GM19025 (cell line): Measurements from ENCODE around the gene LSM6.

Experiments used
- ATAC-seq: cut with Tn5 transposase; IDR thresholded peaks from one replicate; pipeline ENCODE4 v1.9.1; 2021; ENCODE audit warnings: mild to moderate bottlenecking, low read depth, moderate library complexity; ENCODE audit not compliant: unreplicated experiment

Gene LSM6

GRCh38 chr4:146183209-146183608 is 7.7 kb downstream of the LSM6 start:
- ATAC-seq: no peak

DNA sequence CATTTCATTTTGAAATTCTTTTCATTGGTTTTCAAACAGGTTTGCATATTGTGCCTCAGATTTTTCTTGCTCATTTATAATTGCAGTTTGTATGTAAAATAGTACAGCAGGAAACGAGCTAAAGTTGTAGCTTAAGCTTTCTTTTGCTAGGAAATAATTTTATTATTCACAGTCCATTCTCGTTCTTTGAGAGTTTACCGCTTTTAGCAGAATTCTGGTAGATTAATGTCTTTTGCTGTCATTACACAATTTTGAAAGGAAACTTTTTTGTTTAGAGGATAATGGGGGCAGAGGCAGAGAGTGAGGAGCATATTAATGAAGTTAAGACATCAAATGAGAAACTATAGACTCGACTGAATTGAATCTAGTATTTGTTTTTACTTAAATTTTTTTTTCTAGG is 10.5 kb downstream of the LSM6 start:
- no peak for ATAC-seq

DNA sequence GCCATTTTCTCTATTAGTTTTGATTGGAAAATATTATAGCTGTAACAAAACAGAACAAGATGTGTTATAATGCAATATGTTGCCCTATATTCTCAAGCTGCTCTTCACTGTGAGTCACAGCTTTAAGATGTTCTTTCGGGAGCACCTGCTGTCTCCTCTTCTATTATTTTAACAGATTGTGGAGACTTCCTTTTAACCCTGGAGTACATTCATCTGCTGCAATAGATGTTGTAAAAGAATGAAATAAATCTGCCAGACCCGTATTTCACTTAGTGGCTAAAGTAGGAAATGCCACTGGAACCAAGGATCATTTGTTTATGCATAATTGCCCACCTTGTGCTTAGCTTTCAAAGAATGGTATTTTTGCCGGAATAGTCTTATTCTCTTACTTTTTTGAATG is 11.1 kb downstream of the LSM6 start:
- ATAC-seq: no peak

DNA sequence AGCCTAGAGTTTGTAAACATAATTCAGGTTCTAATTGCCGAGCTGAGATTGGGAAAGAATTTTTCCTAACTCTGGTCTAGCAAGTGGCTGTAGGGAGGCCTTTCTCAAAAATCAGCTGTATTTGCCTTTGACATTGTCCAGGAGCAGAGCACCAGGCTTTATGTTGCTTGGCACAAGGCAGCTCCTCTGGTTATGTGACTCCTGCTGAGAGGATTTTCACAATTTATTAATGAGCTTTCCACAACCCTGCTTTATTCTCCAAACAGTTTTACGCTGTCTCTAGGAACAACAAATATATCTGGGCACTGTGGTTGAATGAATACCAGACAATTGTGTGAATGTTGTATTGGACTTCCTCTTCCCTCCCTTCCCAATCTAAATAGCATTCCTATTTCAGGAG is 14.9 kb downstream of the LSM6 start:
- ATAC-seq: no peak

DNA sequence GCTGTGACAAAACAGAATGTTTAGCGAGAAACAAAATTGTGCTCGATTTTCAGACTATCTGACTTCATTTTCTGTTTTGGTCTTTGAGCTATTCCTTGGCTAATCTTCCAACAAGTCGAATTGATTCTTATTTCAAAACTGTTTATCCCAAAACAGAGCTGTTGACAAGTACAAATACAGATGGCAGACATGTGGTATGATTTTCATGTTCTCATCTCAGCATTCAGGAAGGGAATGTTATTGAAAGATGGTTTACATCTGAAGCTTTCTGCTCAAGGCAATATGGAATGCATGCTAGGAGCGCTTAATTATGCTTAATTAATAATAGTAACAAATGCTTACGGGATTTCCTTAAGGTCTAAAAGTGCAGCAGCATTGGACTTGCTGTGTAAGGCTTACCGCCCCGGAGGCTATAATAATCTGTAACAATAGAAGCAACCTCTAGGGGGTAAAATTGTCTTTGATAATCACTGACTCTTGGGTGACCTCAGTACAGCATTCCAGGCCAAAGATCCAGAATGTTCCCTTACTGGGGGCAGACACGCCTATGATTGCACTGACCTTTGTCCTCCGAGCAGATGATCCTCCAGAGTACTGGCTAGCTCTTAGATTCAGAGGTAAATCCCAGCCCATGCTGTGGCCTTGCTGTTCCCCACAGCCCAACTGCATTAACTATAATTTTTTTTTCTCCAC is 16.4 kb downstream of the LSM6 start:
- ATAC-seq: no peak

- no peak for ATAC-seq
Observed at GRCh38 chr4:146193628-146194027, 18.1 kb downstream of the LSM6 start.

DNA sequence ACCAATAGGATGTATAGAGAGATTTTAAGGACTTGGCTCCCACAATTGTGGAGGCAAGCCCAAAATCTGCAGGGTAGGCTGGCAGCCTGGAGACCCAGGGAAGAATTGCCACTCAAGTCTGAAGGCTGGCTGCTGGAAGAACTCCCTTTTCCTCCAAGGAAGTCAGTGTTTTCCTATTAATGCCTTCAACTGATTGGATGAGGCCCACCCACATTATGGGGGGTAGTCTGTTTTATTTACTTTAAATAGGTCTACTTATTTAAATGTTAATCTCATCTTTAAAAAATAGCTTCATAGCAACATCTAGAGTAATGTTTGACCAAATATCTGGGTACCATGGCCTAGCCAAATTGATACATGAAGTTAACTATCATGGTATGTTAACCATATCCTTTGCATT is 18.7 kb downstream of the LSM6 start:
- no peak for ATAC-seq

DNA sequence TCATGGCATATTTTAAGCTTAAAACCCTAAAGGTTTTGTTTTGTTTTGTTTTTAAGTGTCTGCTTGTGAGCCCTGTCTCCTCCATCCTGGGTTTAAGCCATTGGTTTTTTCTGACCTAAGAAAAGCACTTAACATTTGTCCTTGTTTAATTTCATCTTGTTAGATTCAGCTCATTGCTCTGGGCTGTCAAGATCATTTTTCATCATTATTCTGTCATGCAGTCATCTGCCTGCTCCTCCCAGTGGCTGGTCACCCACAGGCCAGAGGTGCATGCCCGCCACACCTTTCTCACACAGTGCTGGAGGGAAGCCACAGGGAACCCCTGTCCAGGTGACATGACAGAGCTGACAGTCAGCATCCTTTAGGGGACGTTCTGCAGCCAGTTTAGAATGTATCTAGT is 27.1 kb downstream of the LSM6 start:
- ATAC-seq: no peak

GRCh38 chr4:146207410-146207809 is 31.9 kb downstream of the LSM6 start:
- ATAC-seq: no peak

DNA sequence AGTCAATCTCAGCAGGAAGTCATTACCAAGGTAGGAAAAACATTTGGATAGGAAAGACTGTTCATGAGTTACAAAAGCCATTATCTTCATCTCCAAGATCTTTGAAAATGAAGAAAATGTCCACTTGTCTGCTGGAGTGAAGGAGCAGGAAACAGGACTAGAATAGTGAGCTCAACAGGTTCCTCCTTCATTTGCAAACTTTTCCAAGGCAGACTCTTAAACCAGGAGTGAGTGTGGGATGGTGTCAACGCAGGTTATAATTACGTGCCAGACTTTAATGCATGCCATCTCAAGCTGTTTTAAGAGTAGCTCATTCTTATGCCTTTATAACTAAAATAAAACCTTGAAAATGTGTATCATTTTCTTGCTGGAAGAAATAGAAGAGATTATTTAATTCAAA is 35.4 kb downstream of the LSM6 start:
- no peak for ATAC-seq

DNA sequence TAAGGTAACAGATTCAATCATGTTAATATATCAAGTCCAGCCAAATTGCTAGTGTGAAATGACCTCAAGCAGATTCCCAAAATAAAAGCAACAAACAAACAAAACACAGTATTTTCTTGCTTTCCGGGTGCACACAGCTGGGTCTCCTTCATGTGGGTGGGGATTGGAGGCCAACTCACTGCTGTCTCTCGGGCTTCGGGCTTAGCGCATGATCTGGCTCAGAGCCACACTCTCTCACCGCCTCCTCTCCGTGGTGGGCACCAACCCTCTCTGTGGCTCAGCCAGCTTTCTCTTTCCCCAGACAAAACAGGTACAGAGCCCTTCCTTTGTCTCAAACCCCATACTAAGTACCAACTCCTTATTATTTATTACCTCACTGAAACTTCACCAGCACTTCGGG is 35.9 kb downstream of the LSM6 start:
- ATAC-seq: no peak

DNA sequence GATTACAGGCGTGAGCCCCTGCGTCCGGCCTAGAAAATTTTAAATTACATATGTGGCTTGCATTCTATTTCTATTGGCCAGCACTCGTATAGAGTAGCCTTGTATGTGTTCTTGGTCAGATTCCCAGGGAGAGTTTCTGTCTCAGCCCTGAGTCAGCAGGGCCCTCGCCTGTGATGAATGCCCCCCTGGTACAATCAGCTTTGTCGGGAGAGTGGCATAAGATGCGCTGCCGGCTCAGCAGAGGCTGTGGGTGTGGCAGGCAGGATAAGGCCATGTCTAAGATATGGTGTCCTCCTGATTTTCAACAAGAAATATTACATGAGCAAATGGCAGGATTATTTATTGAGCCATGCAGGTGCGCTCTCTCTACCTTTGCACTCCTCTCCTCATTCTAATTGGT is 37.3 kb downstream of the LSM6 start:
- ATAC-seq: no peak

DNA sequence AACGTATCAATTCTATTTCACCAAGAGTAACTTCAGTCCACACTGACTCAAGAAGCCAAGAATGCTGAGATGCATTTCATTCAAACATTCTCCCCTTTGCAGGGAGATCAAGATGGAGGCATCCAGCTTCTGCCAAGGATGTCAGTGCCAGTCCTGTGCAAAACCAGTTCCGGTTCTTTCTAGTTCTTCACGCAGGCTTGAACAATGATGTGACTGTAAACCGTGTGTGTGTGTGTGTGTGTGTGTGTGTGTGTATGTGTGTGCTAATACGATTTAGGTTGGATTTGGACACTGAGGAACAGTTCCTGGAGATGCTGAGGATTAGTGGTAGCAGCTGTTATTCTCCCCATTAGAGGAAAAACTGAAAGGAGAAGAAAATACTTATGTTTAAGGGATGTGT is 38.7 kb downstream of the LSM6 start, which contains the start of gene REELD1:
REELD1 (plus strand) TSS at position 301 of the 400 bp plus-strand sequence. CDS start 2,415 bp downstream, outside the sequence.
- ATAC-seq: no peak

GRCh38 chr4:146222313-146222712 is 46.8 kb downstream of the LSM6 start:
- no peak for ATAC-seq

DNA sequence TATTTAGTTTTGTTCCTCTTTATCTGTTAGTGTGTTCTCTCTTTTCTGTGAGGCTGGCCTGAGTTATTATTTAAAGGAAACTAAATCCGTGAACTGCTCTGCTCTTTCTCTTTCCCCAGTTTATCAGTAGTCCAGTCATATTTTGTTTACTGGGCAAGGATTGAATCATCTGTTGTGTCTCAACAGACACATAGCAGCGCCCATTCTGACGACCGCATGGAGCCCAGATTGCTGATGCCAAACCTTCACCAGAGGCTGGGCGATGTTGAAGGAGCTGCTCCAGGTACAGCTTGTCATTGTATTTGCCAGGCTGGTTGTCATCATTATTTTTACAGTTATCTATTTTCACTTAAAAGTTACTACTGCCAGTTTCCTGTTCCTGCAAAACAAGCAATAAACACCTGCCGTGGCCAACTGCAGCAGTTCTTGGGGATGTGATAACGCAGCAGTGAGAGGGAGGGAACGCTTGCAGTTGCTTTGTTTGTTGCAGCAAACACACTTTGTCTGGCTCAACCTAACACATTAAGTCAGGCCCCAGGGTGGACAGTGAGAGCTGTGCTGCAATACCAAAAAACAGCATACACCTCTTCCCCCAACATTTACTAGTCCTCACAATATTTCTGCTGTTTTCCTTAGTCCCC is 48.9 kb downstream of the LSM6 start:
- no peak for ATAC-seq

GRCh38 chr4:146229406-146229805 is 53.9 kb downstream of the LSM6 start:
- ATAC-seq: no peak

DNA sequence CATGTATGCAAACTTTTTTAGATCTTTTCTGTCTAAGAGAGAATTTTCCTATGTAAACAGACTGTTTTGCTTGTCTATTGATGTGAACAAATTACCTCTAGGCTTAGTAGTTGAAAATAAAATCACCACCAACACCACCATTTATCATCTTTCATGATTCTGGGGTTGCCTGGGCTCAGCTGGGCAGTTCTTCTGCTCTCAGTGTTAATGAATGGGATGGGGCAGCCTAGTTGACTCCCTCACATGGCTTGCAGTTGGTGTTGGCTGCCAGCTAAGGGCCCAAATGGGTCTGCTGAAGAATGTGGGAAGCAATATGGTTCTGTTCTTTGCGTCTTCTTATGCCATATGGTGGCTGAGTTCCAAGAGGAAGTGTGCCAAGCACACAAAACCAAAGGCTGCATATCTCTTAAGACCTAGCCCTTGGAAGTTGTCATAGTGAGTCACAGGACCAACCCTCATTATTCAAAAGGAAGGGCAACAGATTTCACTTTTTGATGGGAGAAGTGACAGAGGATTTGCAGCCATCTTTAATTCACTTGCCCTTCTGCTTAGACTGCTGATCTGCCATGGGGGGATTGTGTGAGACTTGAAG is 56.7 kb downstream of the LSM6 start:
- ATAC-seq: no peak

- no peak for ATAC-seq
Observed at GRCh38 chr4:146235654-146236177, 60.2 kb downstream of the LSM6 start.

GRCh38 chr4:146236216-146236615 is 60.7 kb downstream of the LSM6 start:
- ATAC-seq: no peak

DNA sequence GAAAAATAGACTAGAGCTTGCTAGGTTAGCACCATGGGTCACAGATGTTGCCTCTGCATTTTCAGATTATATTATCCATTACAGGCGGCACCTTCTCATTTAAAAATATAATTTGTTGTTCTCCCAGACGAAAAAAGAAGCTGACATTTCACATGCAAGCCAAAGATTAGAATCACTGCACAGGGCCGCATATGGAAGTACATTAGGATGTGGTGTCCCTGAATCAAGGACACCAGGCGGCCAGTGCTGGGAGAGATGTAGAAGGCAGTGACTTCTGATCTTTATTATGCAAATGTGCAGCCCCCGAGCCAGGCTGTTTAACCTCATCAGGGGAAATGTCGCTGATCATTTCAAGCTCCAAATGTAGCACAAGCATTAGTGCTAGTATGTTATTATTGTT is 61.6 kb downstream of the LSM6 start:
- ATAC-seq: no peak

DNA sequence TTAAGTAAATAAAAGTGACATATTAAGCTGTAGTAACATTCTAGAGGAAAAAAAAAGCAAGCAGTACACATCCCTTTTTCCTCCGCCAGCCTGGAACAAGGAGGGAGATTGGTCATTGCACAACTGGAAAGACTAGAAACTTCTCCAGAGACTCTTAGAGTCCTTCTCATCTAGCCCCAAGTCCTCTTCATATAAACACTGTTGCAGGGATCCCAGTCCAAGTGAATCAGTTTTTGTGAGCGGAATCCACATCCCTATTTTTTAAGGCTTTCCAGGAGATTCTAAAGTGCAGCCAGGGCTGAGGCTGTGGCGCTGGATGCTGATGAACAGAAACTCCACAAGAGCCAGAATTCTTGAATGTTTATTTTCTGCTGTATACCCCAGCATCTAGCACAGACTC is 62.6 kb downstream of the LSM6 start:
- ATAC-seq: no peak
